Erythroblast (primary cell): Measurements from ENCODE around the gene SLC25A47.

Experiments used
- GATA1 ChIP-seq: IDR thresholded peaks from 2 replicates; pipeline ENCODE4 v1.6.1; 2011; ENCODE audit warnings: low read depth, mild to moderate bottlenecking, control low read depth, low read length, moderate library complexity
- POLR2A ChIP-seq: IDR thresholded peaks from 2 replicates; pipeline ENCODE4 v1.6.1; 2011; ENCODE audit warnings: mild to moderate bottlenecking, low read length

GRCh38 chr14:100348784-100349685 is 25.9 kb downstream of the SLC25A47 start:
- no peak for TF ChIP-seq POLR2A
- no peak for TF ChIP-seq GATA1
